Measurements from ENCODE around the gene RNF112.

The RNF112 gene

GRCh38 chr17:19424934-19425868 is 14.2 kb downstream of the RNF112 start:
- Mint-ChIP-seq H3K9me3 (peaks cover 4% of the 10 kb centered on the region), H3K4me3 (no peak overlapping the region), H3K27ac (no peak overlapping the region), H3K27me3 (ENCODE audit: low read depth, poor library complexity) (peaks cover 4% of the 10 kb centered on the region), H3K36me3 (ENCODE audit: low read depth) (no peaks in the 10 kb centered on the region), H3K4me1 (peaks cover 14% of the 10 kb centered on the region)
- TF ChIP-seq CTCF (IDR thresholded peaks at IDR 0.05) = no peak
- no peak for DNase-seq

- H3K9me3 Mint-ChIP-seq = peaks cover 4% of the 10 kb centered on the region
- peaks cover 6% of the 10 kb centered on the region for H3K27me3 Mint-ChIP-seq (ENCODE audit: low read depth, poor library complexity)
- H3K4me3 Mint-ChIP-seq = no peak overlapping the region
- H3K27ac Mint-ChIP-seq = no peak overlapping the region
- DNase-seq = no peak
- no peak for TF ChIP-seq CTCF (IDR thresholded peaks at IDR 0.05)
- H3K36me3 Mint-ChIP-seq (ENCODE audit: low read depth) = no peaks in the 10 kb centered on the region
- H3K4me1 Mint-ChIP-seq = peaks cover 17% of the 10 kb centered on the region
Measured at GRCh38 chr17:19426631-19427030, 15.6 kb downstream of the RNF112 start.

GRCh38 chr17:19431691-19432090 is 20.7 kb downstream of the RNF112 start:
- Mint-ChIP-seq H3K36me3 (ENCODE audit: low read depth) (no peaks in the 10 kb centered on the region), H3K4me1 (peaks cover 26% of the 10 kb centered on the region), H3K9me3 (no peaks in the 10 kb centered on the region), H3K27ac (peak overlapping the region; percentile 57), H3K27me3 (ENCODE audit: low read depth, poor library complexity) (peaks cover 3% of the 10 kb centered on the region), H3K4me3 (no peak overlapping the region)
- DNase-seq = no peak
- no peak for TF ChIP-seq CTCF (IDR thresholded peaks at IDR 0.05)

GRCh38 chr17:19433255-19433654 is 22.2 kb downstream of the RNF112 start:
- Mint-ChIP-seq H3K36me3 (ENCODE audit: low read depth) (no peaks in the 10 kb centered on the region), H3K9me3 (no peaks in the 10 kb centered on the region), H3K4me1 (peaks cover 26% of the 10 kb centered on the region), H3K27ac (no peak overlapping the region), H3K4me3 (no peak overlapping the region), H3K27me3 (ENCODE audit: low read depth, poor library complexity) (peaks cover 3% of the 10 kb centered on the region)
- TF ChIP-seq CTCF (IDR thresholded peaks at IDR 0.05) = no peak
- DNase-seq = no peak

GRCh38 chr17:19433727-19434340 is 22.8 kb downstream of the RNF112 start:
- peaks cover 26% of the 10 kb centered on the region for H3K4me1 Mint-ChIP-seq
- no peaks in the 10 kb centered on the region for H3K36me3 Mint-ChIP-seq (ENCODE audit: low read depth)
- no peak for TF ChIP-seq CTCF (IDR thresholded peaks at IDR 0.05)
- no peaks in the 10 kb centered on the region for H3K9me3 Mint-ChIP-seq
- H3K27me3 Mint-ChIP-seq (ENCODE audit: low read depth, poor library complexity) = peaks cover 3% of the 10 kb centered on the region
- no peak for DNase-seq
- no peak overlapping the region for H3K4me3 Mint-ChIP-seq
- no peak overlapping the region for H3K27ac Mint-ChIP-seq

All from nephron progenitor cell (in vitro differentiated cells).